HG03565 (cell line): ENCODE data around the gene MYEF2.

ENCODE experiments used
- ATAC-seq: cut with Tn5 transposase; IDR thresholded peaks from one replicate; pipeline ENCODE4 v1.9.1; 2021; ENCODE audit warnings: mild to moderate bottlenecking, moderate library complexity; ENCODE audit not compliant: unreplicated experiment

Gene MYEF2

DNA sequence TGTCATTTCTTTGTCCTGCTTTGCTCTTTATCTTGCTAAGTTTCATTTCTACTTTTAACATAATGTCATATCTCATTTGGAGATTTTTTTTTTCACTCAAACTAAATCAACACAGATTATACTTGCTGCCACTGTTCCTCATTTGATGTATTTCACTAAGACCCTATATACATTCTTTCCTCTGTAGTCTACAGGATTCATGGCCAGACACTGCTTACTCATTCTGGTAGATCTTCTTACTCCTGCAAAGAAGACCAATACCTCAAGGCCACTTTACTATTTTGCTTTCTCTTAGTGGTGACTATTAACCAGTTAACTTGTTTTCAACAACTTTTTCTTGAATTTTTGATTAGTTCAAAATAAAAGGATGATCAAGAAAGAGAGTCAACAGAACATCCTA lies 30.7 kb downstream of the MYEF2 start:
- peak; percentile 43 for ATAC-seq

GRCh38 chr15:48145923-48146322 lies 32.2 kb downstream of the MYEF2 start:
- no peak for ATAC-seq

GRCh38 chr15:48144889-48145288 lies 33.2 kb downstream of the MYEF2 start:
- peak; percentile 47 for ATAC-seq

- ATAC-seq, result no peak
These were observed 34.2 kb downstream of the MYEF2 start for GRCh38 chr15:48143856-48144255.

DNA sequence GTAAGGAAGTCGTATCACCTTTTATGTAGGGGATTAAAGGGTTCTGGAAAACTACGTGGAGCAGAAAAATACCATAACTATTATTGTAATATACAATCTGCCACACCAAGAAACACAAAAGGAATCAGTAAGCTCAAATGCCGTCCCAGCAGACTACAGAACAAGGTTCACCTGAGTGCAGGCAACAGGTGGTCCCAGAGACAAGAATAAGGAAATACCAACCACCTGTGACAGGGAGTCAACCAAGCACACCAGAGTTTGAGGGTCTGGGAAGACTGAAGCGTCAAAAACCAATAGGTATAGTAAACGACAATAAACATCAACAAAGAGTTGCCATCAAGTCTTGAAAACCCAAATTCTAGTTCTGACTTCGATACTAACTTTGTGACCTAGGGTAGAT lies 45.2 kb downstream of the MYEF2 start:
- ATAC-seq, result no peak

DNA sequence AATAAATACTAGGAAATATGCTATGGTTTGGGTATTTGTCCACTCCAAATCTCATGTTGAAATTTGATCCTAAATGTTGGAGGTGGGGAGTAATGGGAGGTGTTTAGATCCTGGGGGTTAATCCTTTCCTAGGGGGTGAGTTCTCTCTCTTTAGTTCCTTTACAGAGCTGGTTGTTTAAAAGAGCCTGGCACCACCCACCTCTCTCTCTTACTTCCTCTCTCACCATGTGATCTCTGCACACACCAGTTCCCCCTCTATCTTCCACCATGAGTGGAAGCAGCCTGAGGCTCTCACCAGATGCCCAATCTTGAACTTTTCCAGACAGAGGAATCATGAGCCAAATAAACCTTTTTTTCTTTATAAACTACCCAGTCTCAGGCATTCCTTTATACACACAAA lies 46.8 kb downstream of the MYEF2 start:
- no peak for ATAC-seq

DNA sequence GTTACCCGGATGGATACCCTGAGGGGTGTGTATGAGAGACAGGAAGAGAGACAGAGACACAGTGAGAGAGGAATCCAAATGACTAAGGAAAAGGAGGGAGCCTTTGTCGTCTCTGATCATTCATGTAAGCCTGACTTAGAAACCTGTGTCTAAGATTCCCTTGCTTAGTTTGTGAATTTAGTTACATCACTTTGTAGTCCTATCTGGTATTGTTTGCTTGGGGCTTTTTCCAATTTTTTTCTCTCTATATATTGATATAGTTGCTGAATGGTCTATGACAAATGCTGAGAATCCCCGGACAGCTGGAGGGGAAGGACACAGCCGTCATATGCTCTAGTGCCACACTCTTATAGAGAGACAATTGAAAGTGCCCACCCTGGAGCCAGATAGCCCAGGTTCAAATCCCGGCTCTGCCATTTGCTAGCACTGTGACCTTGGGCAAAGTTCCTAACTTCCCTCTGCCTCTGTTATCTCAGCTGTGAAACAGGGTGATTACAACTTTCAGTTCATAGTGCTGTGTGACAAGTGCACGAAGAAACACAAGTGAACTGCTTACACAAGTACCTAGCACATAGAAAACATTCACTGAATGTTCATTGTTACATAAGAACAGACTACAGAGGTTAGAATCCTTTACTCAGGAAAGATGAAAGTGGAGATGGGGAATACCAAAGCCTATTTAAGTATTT lies 51.3 kb downstream of the MYEF2 start:
- ATAC-seq, result no peak

GRCh38 chr15:48121849-48122248 lies 56.2 kb downstream of the MYEF2 start:
- no peak for ATAC-seq

DNA sequence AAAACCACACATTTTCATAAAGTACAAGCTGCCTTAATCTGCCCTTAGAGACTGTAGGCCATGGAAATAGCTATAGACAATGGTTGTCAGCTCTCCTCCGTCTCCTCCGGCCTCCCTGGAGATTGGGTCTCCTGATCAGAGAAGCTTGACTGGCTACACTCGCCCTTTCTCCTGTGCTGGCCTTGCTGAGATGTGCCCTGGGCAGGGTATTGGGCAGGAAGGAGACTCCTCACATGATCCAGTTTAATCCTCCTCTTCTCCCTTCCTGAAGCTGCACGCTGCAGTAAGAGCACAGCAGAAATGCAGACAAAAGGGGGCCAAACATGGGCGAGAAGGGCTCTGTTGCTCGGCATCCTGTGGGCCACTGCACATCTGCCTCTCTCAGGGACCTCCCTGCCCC lies 57.4 kb downstream of the MYEF2 start, which contains the start of gene SLC24A5:
Gene SLC24A5 (plus strand): TSS at position 246 of the 400 bp plus-strand sequence. CDS start 55 bp downstream, at position 301.
- no peak for ATAC-seq

DNA sequence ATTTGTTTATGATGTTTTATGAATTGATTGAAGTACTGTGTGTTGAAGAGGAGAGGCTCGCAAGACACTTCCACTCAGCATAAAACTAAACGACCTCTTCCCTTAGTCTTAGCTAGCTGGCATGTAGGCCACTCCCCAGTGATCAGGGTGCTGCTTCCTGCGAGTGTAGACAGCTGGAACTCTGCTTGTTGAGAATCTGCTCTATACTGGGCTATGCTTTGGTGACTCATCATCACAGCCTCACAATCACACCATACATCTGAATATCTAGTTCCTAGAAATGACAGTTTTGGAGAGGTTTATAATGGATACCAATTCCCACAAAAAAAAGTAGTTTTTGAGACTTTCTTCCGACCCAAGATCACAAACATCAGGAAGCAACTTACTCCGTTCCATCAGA lies 58.8 kb downstream of the MYEF2 start:
- ATAC-seq, result no peak

GRCh38 chr15:48112242-48112641 lies 65.9 kb downstream of the MYEF2 start:
- no peak for ATAC-seq

DNA sequence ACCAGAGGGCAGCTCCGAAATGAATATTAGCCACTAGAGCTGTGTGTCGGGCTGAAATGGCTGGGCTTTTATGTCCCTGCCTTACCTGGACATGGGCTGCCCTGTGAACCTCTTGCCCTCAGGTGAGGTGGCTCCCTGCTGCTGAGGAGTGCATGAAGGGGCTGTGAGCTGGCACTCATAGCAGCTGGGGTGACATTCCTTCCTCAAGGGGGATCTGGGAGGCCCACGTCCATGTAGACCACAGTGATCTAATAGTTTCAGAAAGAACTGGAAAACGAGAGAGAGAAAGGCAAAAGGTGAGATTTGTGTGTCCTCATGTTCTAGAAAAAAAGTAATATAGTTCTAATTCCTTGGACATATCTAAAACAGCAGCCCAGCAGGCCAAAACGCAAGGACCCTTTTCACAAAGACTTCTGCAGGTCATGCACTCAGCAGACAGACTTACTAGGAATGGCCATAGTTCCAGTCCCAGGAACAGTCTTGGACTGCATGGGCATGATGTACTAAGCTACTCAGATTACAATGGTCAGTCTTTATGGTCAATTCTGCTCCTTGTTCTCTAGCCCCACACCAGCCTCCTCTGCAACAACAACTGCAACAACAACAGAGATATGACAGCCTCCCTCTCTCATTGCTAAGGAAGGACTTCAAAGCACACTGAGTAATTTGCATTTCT lies 68.1 kb downstream of the MYEF2 start:
- ATAC-seq, result no peak

DNA sequence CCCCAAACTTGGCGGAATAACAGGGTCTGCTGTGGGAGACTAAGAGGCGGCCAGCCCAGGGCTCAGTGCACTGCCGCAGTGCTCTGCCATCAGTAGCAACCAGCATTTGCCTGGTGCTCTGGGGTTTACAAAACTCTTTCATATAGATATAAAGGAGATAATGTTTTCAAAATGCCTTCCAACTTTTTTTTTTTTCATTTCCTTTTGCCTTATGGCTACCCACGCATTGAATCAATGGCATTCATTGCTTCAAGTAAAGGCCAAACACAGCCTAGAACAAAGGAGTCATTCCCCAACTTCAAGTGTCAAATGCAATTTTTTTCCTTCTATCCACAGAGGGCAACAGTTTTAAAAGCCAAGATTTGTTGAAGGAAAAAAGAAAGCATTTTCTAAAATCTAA lies 68.9 kb downstream of the MYEF2 start:
- no peak for ATAC-seq

DNA sequence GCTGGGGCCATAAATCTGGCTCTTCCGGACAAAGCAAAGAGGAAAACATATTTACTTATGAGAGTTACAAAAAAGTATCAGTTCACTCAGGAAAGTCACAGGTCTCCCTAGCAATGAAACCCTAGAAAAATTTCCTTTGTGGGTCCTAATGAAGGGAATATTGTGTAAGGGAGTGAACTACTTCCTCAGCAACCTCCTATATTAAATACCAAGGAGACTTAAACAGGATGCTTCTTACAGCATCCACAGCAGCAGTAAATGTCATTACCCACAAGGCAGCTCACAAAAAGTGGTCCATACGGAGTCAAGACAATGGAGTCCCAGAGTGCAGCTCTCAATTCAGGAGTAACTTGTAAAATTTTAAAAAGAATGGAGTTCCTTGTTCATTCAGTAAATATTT lies 72.2 kb downstream of the MYEF2 start:
- no peak for ATAC-seq

- no peak for ATAC-seq
These were observed 74.4 kb downstream of the MYEF2 start for GRCh38 chr15:48103647-48104046.

DNA sequence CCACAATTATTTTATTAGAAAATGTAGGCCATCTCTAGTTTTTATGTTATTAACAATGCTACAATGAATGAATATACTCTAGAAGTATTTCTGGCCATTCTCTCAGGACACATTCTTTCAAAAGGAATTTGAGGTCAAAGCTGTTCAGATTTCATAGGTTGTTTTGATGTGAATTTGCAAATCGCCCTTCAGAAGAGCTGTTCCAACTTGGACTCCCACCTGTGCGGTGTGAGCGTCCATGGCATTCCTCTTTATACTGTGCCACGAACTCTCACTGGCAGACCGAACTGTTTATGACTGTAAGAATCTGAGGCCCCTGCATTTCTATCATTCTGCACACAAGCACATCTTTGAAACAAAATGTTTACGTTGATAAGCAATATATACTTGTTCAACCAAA lies 75.9 kb downstream of the MYEF2 start:
- no peak for ATAC-seq

- no peak for ATAC-seq
These were observed 76.6 kb downstream of the MYEF2 start for GRCh38 chr15:48101376-48101961.

- ATAC-seq, result no peak
These were observed 80.8 kb downstream of the MYEF2 start for GRCh38 chr15:48097264-48097663.

DNA sequence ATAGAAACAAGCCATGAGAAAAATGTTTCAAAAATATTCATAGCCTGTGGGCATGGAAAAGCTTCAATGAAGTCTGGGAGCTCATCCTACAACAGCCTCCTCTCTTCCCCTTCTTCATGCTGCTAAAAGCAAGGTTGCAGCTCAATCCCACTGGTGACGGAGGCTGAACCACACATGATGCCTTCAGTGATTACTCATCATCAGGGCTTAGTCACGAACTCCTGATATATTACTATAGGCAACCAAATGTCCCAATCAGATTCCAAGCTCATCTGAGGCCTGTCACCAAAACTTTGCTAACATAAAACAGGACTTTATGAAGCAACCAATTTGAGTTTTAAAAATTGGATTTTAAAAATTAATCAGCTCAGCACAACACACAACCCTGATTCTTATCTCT lies 81.3 kb downstream of the MYEF2 start:
- ATAC-seq, result no peak

- peak; percentile 94 for ATAC-seq
These were observed 81.7 kb downstream of the MYEF2 start for GRCh38 chr15:48096355-48096786.

- ATAC-seq, result no peak
These were observed 86.6 kb downstream of the MYEF2 start for GRCh38 chr15:48091522-48091921.

GRCh38 chr15:48090666-48091065 lies 87.4 kb downstream of the MYEF2 start:
- no peak for ATAC-seq
